GM12891 (cell line): ENCODE data around the gene CHID1.

ENCODE experiments used
- POLR2A ChIP-seq: IDR thresholded peaks from 2 replicates; pipeline ENCODE4 v1.6.1; 2011; ENCODE audit warnings: low read depth, low read length, control low read depth
- POLR2AphosphoS5 ChIP-seq: IDR thresholded peaks from 2 replicates; pipeline ENCODE4 v1.6.1; 2011; ENCODE audit warnings: low read depth, low read length, control low read depth
- TAF1 ChIP-seq: IDR thresholded peaks from 2 replicates; pipeline ENCODE4 v1.6.1; 2011; ENCODE audit warnings: low read depth, low read length, control low read depth

- TF ChIP-seq POLR2AphosphoS5: no peak
- TF ChIP-seq POLR2A: no peak
- TF ChIP-seq TAF1: no peak
Observed at GRCh38 chr11:875769-876301, 34.8 kb downstream of the CHID1 start.
